Measurements from ENCODE around the gene ING1.

DNA sequence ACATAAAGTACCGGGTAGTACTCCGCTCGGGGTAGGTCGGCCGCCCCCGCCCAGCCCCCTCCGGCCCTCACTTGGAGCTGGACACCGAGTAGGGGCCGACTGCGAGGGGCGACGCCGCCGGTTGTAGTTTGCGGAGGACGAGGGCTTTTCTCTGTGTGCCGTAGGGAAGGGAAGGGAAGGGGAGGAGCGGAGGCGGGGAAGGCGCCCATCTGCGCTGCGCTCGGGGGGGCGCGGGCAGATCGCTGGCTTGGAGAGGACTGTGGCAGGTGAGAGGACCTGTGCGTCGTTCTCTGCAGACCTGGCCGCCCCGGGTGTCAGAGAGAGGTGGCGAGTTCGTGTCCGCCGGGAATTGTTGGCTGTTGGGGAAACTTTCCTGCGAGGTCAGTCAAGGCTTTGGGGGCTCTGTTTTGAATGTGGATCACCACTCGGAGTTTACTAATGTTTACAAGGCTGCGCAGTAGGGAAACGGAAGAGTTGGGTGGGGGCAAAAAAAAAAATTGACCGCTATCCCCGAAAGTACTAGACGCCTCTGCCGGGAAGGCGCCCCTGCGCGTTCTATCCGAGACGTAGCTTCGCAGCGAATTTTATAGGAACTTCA lies 1.4 kb downstream of the ING1 start:
- TF ChIP-seq, protein P1, sequence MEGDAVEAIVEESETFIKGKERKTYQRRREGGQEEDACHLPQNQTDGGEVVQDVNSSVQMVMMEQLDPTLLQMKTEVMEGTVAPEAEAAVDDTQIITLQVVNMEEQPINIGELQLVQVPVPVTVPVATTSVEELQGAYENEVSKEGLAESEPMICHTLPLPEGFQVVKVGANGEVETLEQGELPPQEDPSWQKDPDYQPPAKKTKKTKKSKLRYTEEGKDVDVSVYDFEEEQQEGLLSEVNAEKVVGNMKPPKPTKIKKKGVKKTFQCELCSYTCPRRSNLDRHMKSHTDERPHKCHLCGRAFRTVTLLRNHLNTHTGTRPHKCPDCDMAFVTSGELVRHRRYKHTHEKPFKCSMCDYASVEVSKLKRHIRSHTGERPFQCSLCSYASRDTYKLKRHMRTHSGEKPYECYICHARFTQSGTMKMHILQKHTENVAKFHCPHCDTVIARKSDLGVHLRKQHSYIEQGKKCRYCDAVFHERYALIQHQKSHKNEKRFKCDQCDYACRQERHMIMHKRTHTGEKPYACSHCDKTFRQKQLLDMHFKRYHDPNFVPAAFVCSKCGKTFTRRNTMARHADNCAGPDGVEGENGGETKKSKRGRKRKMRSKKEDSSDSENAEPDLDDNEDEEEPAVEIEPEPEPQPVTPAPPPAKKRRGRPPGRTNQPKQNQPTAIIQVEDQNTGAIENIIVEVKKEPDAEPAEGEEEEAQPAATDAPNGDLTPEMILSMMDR (IDR thresholded peaks at IDR 0.05): peak in 2 of 6 experiments; percentile 5 to 15
- TF ChIP-seq POLR2A (IDR thresholded peaks at IDR 0.05): peak; percentile 100

Data from adrenal gland (tissue), 5 donors.